OCI-M2 (cell line): ENCODE results near the gene FAM53A.
"Not testable (repeated sequence)": the region's sequence is repeated elsewhere in the genome, so short reads cannot be mapped to it uniquely, and the experiment has no call there.

Source experiments
- DNase-seq: peaks from one replicate; lab custom pipeline; 2025; ENCODE audit not compliant: unreplicated experiment; lab: John Stamatoyannopoulos, UW

Gene FAM53A

DNA sequence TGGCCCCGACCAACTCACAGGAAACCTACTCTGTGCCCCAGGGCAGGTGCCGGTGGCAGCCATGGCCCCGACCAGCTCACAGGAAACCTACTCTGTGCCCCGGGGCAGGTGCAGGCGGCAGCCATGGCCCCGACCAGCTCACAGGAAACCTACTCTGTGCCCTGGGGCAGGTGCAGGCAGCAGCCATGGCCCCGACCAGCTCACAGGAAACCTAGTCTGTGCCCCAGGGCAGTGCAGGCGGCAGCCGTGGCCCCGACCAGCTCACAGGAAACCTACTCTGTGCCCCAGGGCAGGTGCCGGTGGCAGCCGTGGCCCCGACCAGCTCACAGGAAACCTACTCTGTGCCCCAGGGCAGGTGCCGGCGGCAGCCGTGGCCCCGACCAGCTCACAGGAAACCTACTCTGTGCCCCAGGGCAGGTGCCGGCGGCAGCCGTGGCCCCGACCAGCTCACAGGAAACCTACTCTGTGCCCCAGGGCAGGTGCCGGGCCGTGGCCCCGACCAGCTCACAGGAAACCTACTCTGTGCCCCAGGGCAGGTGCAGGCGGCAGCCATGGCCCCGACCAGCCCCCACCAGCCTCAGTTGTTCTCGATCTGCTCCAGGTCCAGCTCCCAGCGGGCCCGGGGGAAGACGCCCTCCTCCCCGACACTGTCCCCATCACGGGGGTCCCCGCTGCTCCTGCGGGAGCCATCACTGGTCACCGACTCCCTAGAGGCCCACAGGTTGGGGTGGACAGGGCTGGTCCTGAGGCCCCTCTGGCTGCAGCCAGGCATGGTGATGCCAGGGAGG lies 43.2 kb downstream of the FAM53A start:
- not testable (repeated sequence) for DNase-seq

GRCh38 chr4:1640190-1640589 lies 43.9 kb downstream of the FAM53A start:
- no peak for DNase-seq

- no peak for DNase-seq
These were observed 44.7 kb downstream of the FAM53A start for GRCh38 chr4:1639299-1639868.

GRCh38 chr4:1638873-1639272 lies 45.2 kb downstream of the FAM53A start:
- no peak for DNase-seq

GRCh38 chr4:1638272-1638598 lies 45.9 kb downstream of the FAM53A start:
- DNase-seq, result no peak

- no peak for DNase-seq
These were observed 46.4 kb downstream of the FAM53A start for GRCh38 chr4:1637580-1638271.

DNA sequence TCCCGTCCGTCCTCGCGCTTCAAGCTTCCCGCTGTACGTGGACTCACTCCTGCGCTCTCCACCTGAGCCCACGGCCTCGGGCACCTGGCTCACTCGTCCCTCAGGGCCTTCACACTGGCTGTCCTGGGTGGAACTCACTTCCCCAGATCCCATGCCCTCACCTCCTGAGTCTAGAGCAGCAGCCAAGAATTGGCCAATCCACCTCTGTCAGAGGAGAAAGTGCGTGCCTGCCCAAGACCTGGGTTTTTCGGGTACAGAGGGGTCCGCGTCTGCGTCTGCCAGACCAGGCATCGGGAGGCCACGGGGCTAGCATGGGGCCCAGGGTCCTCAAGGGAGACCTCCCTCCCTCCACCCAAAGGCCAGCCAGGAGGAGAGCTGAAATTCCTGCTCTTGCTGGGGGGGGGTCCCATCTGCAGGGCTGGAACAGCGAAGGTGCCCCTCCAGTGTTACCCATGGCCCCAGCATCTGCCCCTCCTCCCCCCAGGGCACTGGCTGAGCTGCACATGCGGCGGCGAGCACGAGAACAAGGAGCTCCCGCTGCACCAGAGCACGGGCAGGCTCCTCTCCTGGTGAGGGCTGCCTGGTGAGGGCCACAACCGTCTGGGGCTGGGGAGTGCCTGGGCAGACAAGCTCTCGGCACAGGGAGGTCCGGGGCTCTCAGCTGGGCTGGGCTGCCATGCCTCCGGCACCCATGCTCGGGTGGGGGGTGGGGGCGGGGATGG lies 47.5 kb downstream of the FAM53A start:
- DNase-seq, result no peak

DNA sequence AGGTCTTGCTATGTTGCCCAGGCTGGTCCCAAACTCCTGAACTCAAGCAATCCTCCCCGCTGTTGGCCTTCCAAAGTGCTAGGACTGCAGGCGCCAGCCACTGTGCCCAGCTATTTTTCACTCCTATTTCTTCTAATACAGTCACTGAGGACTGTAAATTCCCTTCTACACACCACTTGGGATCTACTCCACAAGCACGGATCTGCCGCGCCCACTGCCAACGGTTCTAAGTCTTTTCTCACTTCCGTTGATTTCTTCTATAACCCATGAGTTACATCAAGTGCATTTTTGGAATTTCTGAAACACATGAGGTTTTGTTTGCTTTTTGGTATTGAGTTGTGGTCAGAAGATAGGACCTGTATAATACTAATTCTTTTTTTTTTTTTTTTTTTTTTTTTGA lies 48.6 kb downstream of the FAM53A start:
- no peak for DNase-seq

- DNase-seq, result no peak
These were observed 50.1 kb downstream of the FAM53A start for GRCh38 chr4:1633993-1634392.

GRCh38 chr4:1632109-1633104 lies 51.7 kb downstream of the FAM53A start:
- no peak for DNase-seq

- DNase-seq, result no peak
These were observed 53.0 kb downstream of the FAM53A start for GRCh38 chr4:1631136-1631535.

DNA sequence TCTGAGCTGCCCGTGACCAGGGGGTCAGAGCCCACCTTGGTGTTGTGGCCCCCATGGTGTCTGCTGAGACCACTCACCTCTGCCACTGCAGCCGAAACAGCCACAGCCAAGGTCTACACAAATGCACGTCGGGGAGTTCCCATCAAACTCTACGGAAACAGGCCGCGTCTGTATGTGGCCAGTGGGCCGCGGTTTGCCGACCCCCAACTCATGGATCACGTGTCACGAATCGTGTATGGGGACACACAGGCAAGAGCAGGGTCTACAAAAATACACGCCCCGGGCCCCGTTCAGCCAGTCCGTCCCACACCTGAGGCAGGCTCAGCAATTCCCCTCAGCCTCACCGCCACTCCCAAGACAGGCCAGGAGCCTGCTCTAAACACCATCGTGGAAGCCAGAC lies 53.8 kb downstream of the FAM53A start:
- DNase-seq, result no peak

- DNase-seq, result no peak
These were observed 54.4 kb downstream of the FAM53A start for GRCh38 chr4:1629699-1630083.

DNA sequence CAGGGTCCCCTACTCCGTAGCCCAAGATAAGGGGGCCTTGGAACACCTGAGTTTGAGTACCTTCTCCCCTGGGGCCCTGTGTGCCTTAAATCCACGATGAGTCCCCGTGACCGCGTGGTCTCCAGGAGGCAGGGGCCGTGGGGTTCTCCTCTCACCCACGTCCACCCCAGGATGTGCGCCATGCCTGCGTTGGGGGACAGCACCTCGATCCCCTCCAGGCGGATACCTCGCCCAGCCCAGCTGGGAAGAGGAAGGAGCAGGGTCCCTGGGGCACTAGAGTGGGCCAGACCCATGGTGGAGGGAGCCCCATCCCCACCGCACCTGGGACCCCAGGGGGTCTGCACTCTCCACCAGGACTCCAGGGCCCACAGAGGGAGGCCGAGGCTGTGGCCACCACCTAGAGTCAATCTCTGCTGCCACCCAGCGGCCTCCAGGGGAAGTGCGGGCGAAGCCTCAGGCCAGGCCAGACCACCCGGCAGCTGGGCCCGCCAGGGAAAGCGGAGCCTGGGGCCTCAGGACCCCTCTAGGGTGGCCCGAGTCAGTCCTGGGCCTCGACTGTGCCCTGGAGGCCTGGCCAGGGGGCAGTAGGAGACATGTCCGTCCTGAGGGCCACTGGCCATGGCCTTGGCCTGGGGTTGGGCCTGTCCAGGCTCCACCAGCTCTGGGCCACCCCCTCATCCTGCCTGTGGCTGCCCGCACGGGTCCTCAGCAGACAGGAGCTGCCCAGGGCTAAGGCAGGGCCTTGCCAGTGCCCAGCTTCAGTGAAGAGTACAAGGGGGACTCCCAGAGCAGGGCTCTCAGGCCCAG lies 55.0 kb downstream of the FAM53A start:
- DNase-seq, result no peak

- DNase-seq, result no peak
These were observed 56.4 kb downstream of the FAM53A start for GRCh38 chr4:1627417-1628313.

GRCh38 chr4:1626941-1627340 lies 57.2 kb downstream of the FAM53A start:
- DNase-seq, result no peak

GRCh38 chr4:1626151-1626550 lies 58.0 kb downstream of the FAM53A start:
- no peak for DNase-seq

DNA sequence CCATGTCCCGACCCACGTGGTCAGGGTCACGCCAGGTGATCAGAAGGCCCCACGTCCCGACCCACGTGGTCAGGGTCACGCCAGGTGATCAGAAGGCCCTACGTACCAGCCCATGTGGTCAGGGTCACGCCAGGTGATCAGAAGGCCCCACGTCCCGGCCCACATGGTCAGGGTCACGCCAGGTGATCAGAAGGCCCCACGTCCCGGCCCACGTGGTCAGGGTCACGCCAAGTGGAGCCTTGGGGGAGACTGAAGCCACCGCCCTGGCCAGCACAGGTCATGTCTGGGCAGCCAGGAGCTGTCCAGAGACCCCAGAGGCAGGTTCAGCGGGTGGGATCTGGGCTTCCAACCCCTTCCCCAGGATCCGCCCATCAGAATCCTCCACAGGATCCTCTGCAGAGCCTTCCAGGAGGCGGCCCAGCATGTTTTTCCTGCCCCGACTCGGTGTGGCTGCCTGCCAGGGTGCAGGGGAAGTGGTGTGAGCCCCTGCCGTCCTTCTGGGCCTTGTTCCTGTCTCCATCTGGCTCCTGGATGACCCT lies 58.4 kb downstream of the FAM53A start:
- DNase-seq, result no peak
